Breast epithelium (tissue), 4 donors: ENCODE measurements around the gene SSBP4. TPM values are rescaled to one million over a fixed set of nuclear protein-coding genes. Genes with fewer than 3 reads are reported as not detected.

ENCODE experiments used
- DNase-seq, 2 donors: peaks; one replicate each; pipeline ENCODE4 v3.0.0-alpha.2; 2019; ENCODE audit warnings: low spot score in 2 of 2
- H3K27ac ChIP-seq, 2 donors: fragments of 200-600 bp; sonication (generic) in 1 of 2; one replicate each; pipeline ENCODE4 v1.5.1; 2016 to 2019; ENCODE audit warnings: mild to moderate bottlenecking in 1 of 2
- H3K27me3 ChIP-seq, 2 donors: fragments of 200-600 bp; sonication (generic) in 1 of 2; one replicate each; pipeline versions ENCODE4 v1.5.1 to v1.6.0; 2017 to 2019; ENCODE audit warnings: control low read depth in 1 of 2, mild to moderate bottlenecking in 1 of 2
- H3K36me3 ChIP-seq: fragments of 200-600 bp; one replicate; pipeline ENCODE4 v1.5.1; 2019
- H3K4me1 ChIP-seq, 2 donors: fragments of 200-600 bp; sonication (generic); one replicate each; pipeline ENCODE4 v1.5.1; 2016 to 2019; ENCODE audit warnings: control low read depth in 1 of 2
- H3K4me3 ChIP-seq, 3 donors: fragments of 200-600 bp; sonication (generic); 1 replicate in 2 of 3; 2 replicates in 1 of 3; pipeline ENCODE4 v1.5.1; 2016 to 2019; ENCODE audit warnings: mild to moderate bottlenecking in 3 of 3, moderate library complexity in 2 of 3
- H3K9me3 ChIP-seq, 2 donors: fragments of 200-600 bp; sonication (generic) in 1 of 2; one replicate each; pipeline ENCODE4 v1.5.1; 2016 to 2019; ENCODE audit warnings: control low read depth in 1 of 2
- POLR2A ChIP-seq: fragments of 450-650 bp; IDR thresholded peaks from one replicate; pipeline ENCODE4 v1.6.1; 2016; ENCODE audit warnings: antibody characterized with exemption, mild to moderate bottlenecking, moderate library complexity
- POLR2AphosphoS5 ChIP-seq, 3 donors: sonication (generic); formaldehyde crosslinking; IDR thresholded peaks; one replicate each; pipeline ENCODE4 v1.6.1; 2017; ENCODE audit warnings: antibody characterized with exemption in 3 of 3
- intact Hi-C: fragments of 100-400 bp; cut with DNase I; formaldehyde crosslinking; loops from one replicate; pipeline ENCODE4 v1.15.1; 2023; ENCODE audit warnings: low total_unique reads
- total RNA-seq, 3 donors: library from RNA; depleted of rRNA; stranded (reverse); fragments of >200 nt; gene quantifications; one replicate each; pipeline ENCODE4 v1.1.0, GENCODE V29; 2016
- TF ChIP-seq, protein P1 (sequence below), 3 donors: fragments of 450-650 bp; IDR thresholded peaks; one replicate each; pipeline ENCODE4 v1.5.1; 2016 to 2017; ENCODE audit warnings: antibody characterized with exemption in 3 of 3, mild to moderate bottlenecking in 3 of 3, moderate library complexity in 3 of 3

The SSBP4 gene
- total RNA-seq, 3 donors from 2014 or later: 29.4 to 71.8 (median 46.7) TPM

DNA sequence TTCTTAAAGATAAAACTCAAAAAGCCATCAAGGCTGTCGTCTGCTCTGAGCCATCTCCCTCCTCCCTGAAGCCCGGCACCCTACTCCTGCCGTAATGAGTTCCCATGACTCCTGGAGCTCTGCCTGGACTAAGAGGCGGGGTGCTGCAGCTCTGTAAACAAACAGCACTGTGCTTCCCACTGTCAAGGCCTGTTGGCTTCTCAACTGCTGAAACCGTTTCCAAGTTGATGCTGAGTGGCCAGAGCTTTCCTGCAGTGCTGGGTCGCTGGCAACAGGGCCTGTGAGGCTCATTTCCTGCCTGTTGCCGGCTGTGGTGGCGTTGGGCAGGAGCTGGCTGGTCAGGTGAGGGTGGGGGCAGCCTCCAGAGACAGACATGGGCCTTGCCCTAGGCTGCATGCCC is 45.4 kb downstream of the SSBP4 start:
- intact Hi-C loops: no loop called here
- Histone ChIP-seq H3K9me3 (no peaks in the 10 kb centered on the region), H3K4me3 (peak overlapping the region in 1 of 3 donors; percentile 23), H3K27ac (peak overlapping the region; percentile 86 to 94), H3K27me3 (no peaks in the 10 kb centered on the region), H3K4me1 (peaks cover 21 to 24% of the 10 kb centered on the region in 2 donors), H3K36me3 (peaks cover 6% of the 10 kb centered on the region)
- TF ChIP-seq POLR2AphosphoS5 (IDR thresholded peaks at IDR 0.05): peak; percentile 5 to 63 (median 47)
- TF ChIP-seq, protein P1, sequence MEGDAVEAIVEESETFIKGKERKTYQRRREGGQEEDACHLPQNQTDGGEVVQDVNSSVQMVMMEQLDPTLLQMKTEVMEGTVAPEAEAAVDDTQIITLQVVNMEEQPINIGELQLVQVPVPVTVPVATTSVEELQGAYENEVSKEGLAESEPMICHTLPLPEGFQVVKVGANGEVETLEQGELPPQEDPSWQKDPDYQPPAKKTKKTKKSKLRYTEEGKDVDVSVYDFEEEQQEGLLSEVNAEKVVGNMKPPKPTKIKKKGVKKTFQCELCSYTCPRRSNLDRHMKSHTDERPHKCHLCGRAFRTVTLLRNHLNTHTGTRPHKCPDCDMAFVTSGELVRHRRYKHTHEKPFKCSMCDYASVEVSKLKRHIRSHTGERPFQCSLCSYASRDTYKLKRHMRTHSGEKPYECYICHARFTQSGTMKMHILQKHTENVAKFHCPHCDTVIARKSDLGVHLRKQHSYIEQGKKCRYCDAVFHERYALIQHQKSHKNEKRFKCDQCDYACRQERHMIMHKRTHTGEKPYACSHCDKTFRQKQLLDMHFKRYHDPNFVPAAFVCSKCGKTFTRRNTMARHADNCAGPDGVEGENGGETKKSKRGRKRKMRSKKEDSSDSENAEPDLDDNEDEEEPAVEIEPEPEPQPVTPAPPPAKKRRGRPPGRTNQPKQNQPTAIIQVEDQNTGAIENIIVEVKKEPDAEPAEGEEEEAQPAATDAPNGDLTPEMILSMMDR (IDR thresholded peaks at IDR 0.05): no peak
- DNase-seq: peak; percentile 77 to 80

DNA sequence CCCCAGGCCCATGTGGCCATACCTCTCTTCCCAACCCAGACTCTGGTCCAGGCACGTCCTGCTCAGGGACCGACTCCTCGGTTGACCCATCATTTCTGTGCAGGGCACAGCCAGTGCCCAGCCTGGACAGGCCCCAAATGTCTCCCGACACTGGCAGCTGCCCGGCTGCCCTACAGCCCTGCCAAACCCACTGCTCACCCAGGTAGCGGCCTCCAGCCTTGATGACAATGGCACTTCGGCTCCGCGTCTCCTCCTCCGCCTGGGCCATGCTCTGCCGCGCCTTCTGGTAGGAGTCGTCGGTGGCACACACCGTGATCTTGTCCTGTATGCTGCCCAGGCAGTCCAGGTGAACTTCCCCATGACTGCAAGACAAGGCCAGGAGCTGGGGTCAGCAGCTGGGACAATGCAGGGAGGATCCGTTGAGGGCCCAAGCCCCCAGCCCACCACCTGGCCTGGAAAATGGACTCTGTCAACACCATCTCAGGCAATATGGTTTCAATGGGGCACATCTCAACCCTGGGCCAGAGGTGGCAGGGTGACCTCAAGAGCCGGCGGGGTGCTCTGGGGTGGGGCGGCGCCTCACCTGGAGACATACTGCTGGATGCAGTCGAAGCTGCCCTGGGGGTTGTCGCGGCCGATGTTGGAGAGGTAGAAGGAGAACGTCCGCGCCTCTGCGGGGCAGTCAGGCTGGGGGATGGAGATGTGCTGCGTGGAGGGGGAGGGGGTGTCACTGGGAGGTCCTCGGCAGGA is 46.2 kb downstream of the SSBP4 start:
- Histone ChIP-seq H3K27ac (peak overlapping the region; percentile 86 to 94), H3K27me3 (no peaks in the 10 kb centered on the region), H3K4me1 (peaks cover 19 to 22% of the 10 kb centered on the region in 2 donors), H3K36me3 (peaks cover 6% of the 10 kb centered on the region), H3K9me3 (no peaks in the 10 kb centered on the region), H3K4me3 (peak overlapping the region in 1 of 3 donors; percentile 23)
- no peak for DNase-seq
- TF ChIP-seq, protein P1 (IDR thresholded peaks at IDR 0.05): no peak
- intact Hi-C loops: no loop called here

DNA sequence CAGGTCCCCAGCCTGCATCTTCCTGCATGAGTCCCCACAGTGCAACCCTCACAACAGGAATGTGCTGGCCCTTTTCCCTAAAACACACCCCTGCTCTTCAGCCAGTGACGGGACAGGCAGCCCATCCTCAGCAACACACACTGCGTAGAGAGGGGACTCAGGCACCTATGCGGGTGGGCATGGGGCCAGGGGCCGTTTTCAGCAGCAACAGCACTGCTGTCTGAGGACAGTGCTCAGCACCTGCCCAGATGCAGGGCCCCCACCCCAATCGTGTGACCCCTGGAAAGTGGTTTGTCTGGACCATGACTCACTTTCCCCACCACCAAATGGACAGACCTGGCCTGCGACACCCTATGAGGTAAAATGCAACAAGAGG is 46.8 kb downstream of the SSBP4 start:
- H3K9me3 ChIP-seq: no peaks in the 10 kb centered on the region
- no peak for TF ChIP-seq POLR2AphosphoS5 (IDR thresholded peaks at IDR 0.05)
- TF ChIP-seq, protein P1 (IDR thresholded peaks at IDR 0.05): no peak
- no peak for TF ChIP-seq POLR2A
- peaks cover 14 to 19% of the 10 kb centered on the region in 2 donors for H3K4me1 ChIP-seq
- intact Hi-C loops: no loop called here
- H3K4me3 ChIP-seq: no peak overlapping the region
- H3K27me3 ChIP-seq: no peaks in the 10 kb centered on the region
- H3K36me3 ChIP-seq: peaks cover 2% of the 10 kb centered on the region
- H3K27ac ChIP-seq: peak overlapping the region; percentile 86 to 94
- DNase-seq: no peak

DNA sequence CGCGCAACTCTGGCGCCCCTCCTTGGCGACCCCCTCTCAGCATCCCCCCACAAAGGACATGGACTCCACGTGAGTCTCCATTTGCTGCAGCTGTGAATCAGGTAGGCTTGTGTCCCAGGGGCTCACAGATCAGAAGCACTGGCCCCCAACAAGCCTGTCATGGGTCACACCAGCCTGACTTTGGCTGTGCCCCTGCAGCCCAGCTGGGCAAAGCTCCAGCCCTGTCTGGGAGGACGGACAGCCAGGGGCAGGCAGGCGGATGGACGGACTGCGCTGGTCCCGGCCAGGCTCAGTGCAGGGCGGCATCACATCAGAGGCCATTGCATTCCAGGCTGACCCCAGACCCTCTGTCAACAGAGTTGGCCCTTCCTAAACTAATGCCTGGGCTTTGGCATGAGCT is 47.2 kb downstream of the SSBP4 start:
- TF ChIP-seq POLR2AphosphoS5 (IDR thresholded peaks at IDR 0.05): no peak
- TF ChIP-seq, protein P1 (IDR thresholded peaks at IDR 0.05): no peak
- TF ChIP-seq POLR2A: no peak
- H3K36me3 ChIP-seq: no peaks in the 10 kb centered on the region
- H3K4me3 ChIP-seq: no peak overlapping the region
- no peak for DNase-seq
- H3K4me1 ChIP-seq: peaks cover 14 to 17% of the 10 kb centered on the region in 2 donors
- H3K27me3 ChIP-seq: no peaks in the 10 kb centered on the region
- H3K9me3 ChIP-seq: no peaks in the 10 kb centered on the region
- peak overlapping the region; percentile 86 to 94 for H3K27ac ChIP-seq
- intact Hi-C loops: no loop called here

DNA sequence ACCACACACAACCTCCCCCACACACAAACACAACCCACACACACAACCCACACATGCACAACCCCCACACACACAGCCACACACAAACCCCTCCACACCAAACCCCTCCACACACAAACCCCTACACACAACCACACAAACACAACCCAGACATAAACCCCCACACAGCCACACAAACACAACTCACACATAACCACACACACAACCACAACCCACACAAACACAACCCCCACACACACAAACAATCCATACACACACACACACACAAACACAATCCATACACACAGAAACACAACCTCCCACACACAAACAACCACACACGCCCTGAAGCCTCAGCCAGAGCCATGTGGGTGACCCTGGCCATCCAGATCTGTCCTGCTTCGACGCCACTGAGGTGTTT is 48.8 kb downstream of the SSBP4 start:
- Histone ChIP-seq H3K27ac (peak overlapping the region in 1 of 2 donors; percentile 94), H3K9me3 (no peaks in the 10 kb centered on the region), H3K4me1 (peaks cover 14 to 16% of the 10 kb centered on the region in 2 donors), H3K27me3 (no peaks in the 10 kb centered on the region), H3K36me3 (no peaks in the 10 kb centered on the region), H3K4me3 (no peak overlapping the region)
- no peak for DNase-seq
- intact Hi-C loops: no loop called here
- TF ChIP-seq POLR2AphosphoS5 (IDR thresholded peaks at IDR 0.05) (no peak), POLR2A (no peak)
- TF ChIP-seq, protein P1 (IDR thresholded peaks at IDR 0.05): no peak
